ENCODE measurements around the gene APCDD1L.

- TF ChIP-seq CTCF (IDR thresholded peaks at IDR 0.05) (no peak), POLR2AphosphoS5 (IDR thresholded peaks at IDR 0.05) (no peak), EP300 (IDR thresholded peaks at IDR 0.05) (no peak)
Measured at GRCh38 chr20:58444746-58445255, 70.4 kb downstream of the APCDD1L start.

All from suprapubic skin (tissue), 4 donors.